ENCODE data around the gene B4GALT6. TPM values are rescaled to one million over a fixed set of nuclear protein-coding genes. Genes with fewer than 3 reads are reported as not detected.

Gene B4GALT6
- total RNA-seq, 2 donors from 2014 or later: 0.95 to 3.0 TPM

- no peaks in the 10 kb centered on the region for H3K4me1 ChIP-seq (ENCODE audit: control insufficient read depth in 1 of 2, low read depth in 2 of 2)
Observed at GRCh38 chr18:31669541-31669940, 14.8 kb downstream of the B4GALT6 start.

DNA sequence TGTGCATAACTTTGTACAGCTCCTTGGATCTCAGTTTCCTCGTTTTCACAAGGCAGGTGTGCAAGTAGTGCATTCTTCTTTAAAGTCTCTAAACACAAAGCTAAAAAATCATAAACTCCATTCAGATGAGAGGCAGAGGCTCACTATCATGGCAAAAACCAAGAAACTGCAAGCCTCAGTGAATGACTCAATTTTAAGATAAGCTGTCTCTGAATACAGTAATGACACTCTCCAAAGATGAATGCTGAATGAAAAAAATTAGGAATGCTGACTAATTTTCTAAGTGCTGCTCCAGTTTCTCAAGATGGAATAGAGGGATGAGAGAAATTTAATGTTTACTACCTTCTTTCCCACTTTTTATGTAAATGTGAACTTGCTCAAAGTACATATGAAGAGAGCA is 17.2 kb downstream of the B4GALT6 start:
- ATAC-seq (ENCODE audit: insufficient number of reproducible peaks, low FRiP score, low read depth) (no peak), DNase-seq (ENCODE audit: low spot score) (no peak)
- H3K9me3 ChIP-seq: no peaks in the 10 kb centered on the region
- no peak for TF ChIP-seq CTCF (IDR thresholded peaks at IDR 0.05)
- no peaks in the 10 kb centered on the region for H3K27me3 ChIP-seq (replicated peaks; ENCODE audit: insufficient read depth)
- H3K27ac ChIP-seq: no peak overlapping the region
- H3K36me3 ChIP-seq: no peaks in the 10 kb centered on the region
- no peaks in the 10 kb centered on the region for H3K4me1 ChIP-seq (ENCODE audit: control insufficient read depth in 1 of 2, low read depth in 2 of 2)
- H3K4me3 ChIP-seq: no peak overlapping the region

More at GRCh38 chr18:31669541-31669940, 14.8 kb downstream of the B4GALT6 start:
- Histone ChIP-seq H3K4me3 (no peak overlapping the region), H3K27ac (no peak overlapping the region), H3K36me3 (no peaks in the 10 kb centered on the region), H3K27me3 (replicated peaks; ENCODE audit: insufficient read depth) (no peaks in the 10 kb centered on the region), H3K9me3 (no peaks in the 10 kb centered on the region)
- ATAC-seq (ENCODE audit: insufficient number of reproducible peaks, low FRiP score, low read depth) (no peak), DNase-seq (ENCODE audit: low spot score) (no peak)
- no peak for TF ChIP-seq CTCF (IDR thresholded peaks at IDR 0.05)

- Histone ChIP-seq H3K36me3 (no peaks in the 10 kb centered on the region), H3K4me3 (no peak overlapping the region), H3K4me1 (ENCODE audit: control insufficient read depth in 1 of 2, low read depth in 2 of 2) (no peaks in the 10 kb centered on the region), H3K27me3 (replicated peaks; ENCODE audit: insufficient read depth) (no peaks in the 10 kb centered on the region), H3K27ac (no peak overlapping the region), H3K9me3 (no peaks in the 10 kb centered on the region)
- ATAC-seq (ENCODE audit: insufficient number of reproducible peaks, low FRiP score, low read depth) (no peak), DNase-seq (ENCODE audit: low spot score) (no peak)
- TF ChIP-seq CTCF (IDR thresholded peaks at IDR 0.05): no peak
Observed at GRCh38 chr18:31666055-31666454, 18.3 kb downstream of the B4GALT6 start.

- Histone ChIP-seq H3K4me3 (no peak overlapping the region), H3K27ac (no peak overlapping the region), H3K27me3 (replicated peaks; ENCODE audit: insufficient read depth) (no peaks in the 10 kb centered on the region), H3K9me3 (no peaks in the 10 kb centered on the region), H3K36me3 (no peaks in the 10 kb centered on the region), H3K4me1 (ENCODE audit: control insufficient read depth in 1 of 2, low read depth in 2 of 2) (no peaks in the 10 kb centered on the region)
- no peak for TF ChIP-seq CTCF (IDR thresholded peaks at IDR 0.05)
- no peak for ATAC-seq (ENCODE audit: insufficient number of reproducible peaks, low FRiP score, low read depth)
- DNase-seq (ENCODE audit: low spot score): no peak
Observed at GRCh38 chr18:31664101-31664500, 20.3 kb downstream of the B4GALT6 start.

- TF ChIP-seq CTCF (IDR thresholded peaks at IDR 0.05): no peak
- H3K4me1 ChIP-seq (ENCODE audit: control insufficient read depth in 1 of 2, low read depth in 2 of 2): no peaks in the 10 kb centered on the region
- no peak overlapping the region for H3K4me3 ChIP-seq
- ATAC-seq (ENCODE audit: insufficient number of reproducible peaks, low FRiP score, low read depth) (no peak), DNase-seq (ENCODE audit: low spot score) (no peak)
- H3K27me3 ChIP-seq (replicated peaks; ENCODE audit: insufficient read depth): no peaks in the 10 kb centered on the region
- H3K27ac ChIP-seq: no peak overlapping the region
- no peaks in the 10 kb centered on the region for H3K36me3 ChIP-seq
- H3K9me3 ChIP-seq: no peaks in the 10 kb centered on the region
Observed at GRCh38 chr18:31661965-31662364, 22.4 kb downstream of the B4GALT6 start.
